ENCODE data around the gene QKI. TPM values are rescaled to one million over a fixed set of nuclear protein-coding genes. Genes with fewer than 3 reads are reported as not detected.
"Not testable (repeated sequence)": the region's sequence is repeated elsewhere in the genome, so short reads cannot be mapped to it uniquely, and the experiment has no call there.

QKI gene
- total RNA-seq, 1 donor from 2014 or later, result 247 TPM

DNA sequence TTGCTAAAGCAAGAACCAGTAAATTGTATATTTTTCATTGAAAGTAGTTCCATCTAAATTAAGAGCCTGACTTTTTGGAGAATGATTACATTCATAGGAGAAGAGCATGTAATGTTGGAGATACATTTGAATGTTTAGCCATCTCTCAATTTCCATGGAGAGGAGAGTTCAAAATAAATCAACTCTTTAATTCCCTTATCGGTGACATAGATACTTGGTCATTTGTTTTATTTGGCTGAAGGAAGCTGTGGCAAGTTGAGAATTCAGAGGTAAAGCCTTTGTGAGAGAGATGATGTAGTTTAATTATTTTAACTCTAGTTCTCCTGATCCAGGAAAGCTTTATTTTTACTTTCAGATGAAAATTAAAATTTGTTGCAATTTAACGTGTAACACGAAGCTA lies 22.3 kb downstream of the QKI start:
- TF ChIP-seq, protein P1, sequence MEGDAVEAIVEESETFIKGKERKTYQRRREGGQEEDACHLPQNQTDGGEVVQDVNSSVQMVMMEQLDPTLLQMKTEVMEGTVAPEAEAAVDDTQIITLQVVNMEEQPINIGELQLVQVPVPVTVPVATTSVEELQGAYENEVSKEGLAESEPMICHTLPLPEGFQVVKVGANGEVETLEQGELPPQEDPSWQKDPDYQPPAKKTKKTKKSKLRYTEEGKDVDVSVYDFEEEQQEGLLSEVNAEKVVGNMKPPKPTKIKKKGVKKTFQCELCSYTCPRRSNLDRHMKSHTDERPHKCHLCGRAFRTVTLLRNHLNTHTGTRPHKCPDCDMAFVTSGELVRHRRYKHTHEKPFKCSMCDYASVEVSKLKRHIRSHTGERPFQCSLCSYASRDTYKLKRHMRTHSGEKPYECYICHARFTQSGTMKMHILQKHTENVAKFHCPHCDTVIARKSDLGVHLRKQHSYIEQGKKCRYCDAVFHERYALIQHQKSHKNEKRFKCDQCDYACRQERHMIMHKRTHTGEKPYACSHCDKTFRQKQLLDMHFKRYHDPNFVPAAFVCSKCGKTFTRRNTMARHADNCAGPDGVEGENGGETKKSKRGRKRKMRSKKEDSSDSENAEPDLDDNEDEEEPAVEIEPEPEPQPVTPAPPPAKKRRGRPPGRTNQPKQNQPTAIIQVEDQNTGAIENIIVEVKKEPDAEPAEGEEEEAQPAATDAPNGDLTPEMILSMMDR (IDR thresholded peaks at IDR 0.05), result no peak
- ATAC-seq (no peak), DNase-seq (no peak)
- Histone ChIP-seq H3K4me3 (no peak overlapping the region), H3K27ac (no peak overlapping the region), H3K9me3 (no peaks in the 10 kb centered on the region), H3K27me3 (ENCODE audit: low read depth) (no peaks in the 10 kb centered on the region), H3K4me1 (peaks cover 85% of the 10 kb centered on the region), H3K36me3 (no peaks in the 10 kb centered on the region)
- intact Hi-C loops (cut with DNase I), result no loop called here

DNA sequence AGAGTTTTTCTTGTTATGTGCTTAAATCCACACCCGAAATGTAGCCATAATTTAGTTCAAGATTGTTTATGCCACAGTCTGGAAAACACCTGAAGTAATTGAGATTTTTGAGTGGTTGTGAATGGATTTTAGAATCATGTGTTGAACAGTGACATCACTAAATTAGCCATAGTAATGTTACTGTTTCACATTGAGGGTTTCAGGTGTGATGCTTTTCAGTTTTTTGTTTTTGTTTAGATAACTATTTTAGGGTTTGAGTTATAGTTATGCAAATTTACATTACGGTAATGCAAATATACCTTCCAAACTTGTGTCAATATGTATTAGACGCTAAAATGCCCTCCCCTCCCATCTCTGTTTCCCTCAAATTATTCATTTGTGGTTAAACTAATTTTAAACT lies 22.9 kb downstream of the QKI start:
- no peaks in the 10 kb centered on the region for H3K36me3 ChIP-seq
- H3K27me3 ChIP-seq (ENCODE audit: low read depth), result no peaks in the 10 kb centered on the region
- H3K4me3 ChIP-seq, result no peak overlapping the region
- DNase-seq, result no peak
- peak in 1 of 2 donors; percentile 39 for ATAC-seq
- intact Hi-C loops (cut with DNase I), result no loop called here
- H3K27ac ChIP-seq, result no peak overlapping the region
- no peaks in the 10 kb centered on the region for H3K9me3 ChIP-seq
- TF ChIP-seq, protein P1 (IDR thresholded peaks at IDR 0.05), result no peak
- peaks cover 85% of the 10 kb centered on the region for H3K4me1 ChIP-seq

DNA sequence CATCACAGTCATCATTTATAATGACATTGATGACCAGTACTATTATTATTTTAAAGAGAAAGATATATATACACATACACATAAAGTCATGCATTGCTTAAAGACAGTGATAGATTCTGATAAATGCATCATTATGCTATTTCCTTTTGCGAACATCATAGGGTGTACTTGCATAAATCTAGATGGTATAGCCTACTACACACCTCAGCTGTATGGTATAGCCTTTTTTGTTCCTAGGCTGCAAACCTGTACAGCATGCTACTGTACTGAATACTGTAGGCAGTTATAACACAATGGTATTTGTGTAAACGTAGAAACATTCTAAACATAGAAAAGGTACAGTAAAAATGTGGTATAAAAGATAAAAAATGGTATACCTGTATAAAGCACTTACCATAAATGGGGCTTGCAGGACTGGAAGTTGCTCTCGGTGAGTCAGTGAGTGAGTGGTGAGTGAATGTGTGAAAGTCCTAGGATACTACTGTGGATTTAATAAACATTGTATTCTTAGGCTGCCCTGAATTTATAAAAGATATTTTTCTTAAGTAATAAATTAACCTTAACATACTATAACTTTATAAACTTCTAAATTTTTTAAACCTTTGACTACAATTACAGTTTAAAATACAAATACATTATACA lies 23.9 kb downstream of the QKI start:
- intact Hi-C loops (cut with DNase I), result no loop called here
- no peak overlapping the region for H3K27ac ChIP-seq
- H3K4me1 ChIP-seq, result peaks cover 85% of the 10 kb centered on the region
- H3K9me3 ChIP-seq, result no peaks in the 10 kb centered on the region
- TF ChIP-seq, protein P1 (IDR thresholded peaks at IDR 0.05), result no peak
- DNase-seq, result no peak
- H3K27me3 ChIP-seq (ENCODE audit: low read depth), result no peaks in the 10 kb centered on the region
- H3K4me3 ChIP-seq, result no peak overlapping the region
- ATAC-seq, result peak in 1 of 2 donors; percentile 41
- no peaks in the 10 kb centered on the region for H3K36me3 ChIP-seq

DNA sequence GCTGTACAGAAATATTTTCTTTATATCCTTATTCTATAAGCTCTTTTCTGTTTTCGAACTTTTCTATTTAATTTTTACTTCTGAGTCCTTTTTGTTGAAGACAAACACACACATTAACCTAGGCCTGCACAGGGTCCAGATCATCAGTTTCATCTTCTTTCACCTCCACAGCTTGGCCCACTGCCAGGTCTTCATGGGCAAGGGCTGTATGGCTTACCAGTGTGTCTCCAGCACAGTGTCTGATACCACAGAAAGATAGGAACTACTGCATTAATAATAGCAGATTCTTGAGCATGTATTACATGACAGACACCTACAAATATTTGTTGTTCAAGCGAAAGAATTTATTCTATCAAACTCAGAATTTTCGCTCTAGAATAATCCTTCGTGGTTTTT lies 24.4 kb downstream of the QKI start:
- peak; percentile 49 for DNase-seq
- no peaks in the 10 kb centered on the region for H3K9me3 ChIP-seq
- intact Hi-C loops (cut with DNase I), result no loop called here
- ATAC-seq, result peak; percentile 38 to 39
- H3K4me1 ChIP-seq, result peaks cover 83% of the 10 kb centered on the region
- H3K27me3 ChIP-seq (ENCODE audit: low read depth), result no peaks in the 10 kb centered on the region
- no peak overlapping the region for H3K4me3 ChIP-seq
- H3K36me3 ChIP-seq, result no peaks in the 10 kb centered on the region
- TF ChIP-seq, protein P1 (IDR thresholded peaks at IDR 0.05), result no peak
- H3K27ac ChIP-seq, result no peak overlapping the region

DNA sequence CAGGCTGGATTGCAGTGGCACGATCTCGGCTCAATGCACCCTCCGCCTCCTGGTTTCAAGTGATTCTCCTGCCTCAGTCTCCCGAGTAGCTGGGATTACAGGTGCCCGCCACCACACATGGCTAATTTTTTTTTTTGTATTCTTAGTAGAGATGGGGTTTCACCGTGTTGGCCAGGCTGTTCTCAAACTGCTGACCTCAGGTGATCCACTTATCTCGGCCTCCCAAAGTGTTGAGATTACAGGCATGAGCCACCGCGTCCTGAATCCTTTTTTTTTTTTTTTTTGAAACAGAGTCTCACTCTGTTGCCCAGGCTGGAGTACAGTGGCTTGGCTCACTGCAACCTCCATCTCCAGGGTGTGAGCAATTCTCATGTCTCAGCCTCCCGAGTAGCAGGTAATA lies 24.9 kb downstream of the QKI start:
- intact Hi-C loops (cut with DNase I); H3K4me3 ChIP-seq; H3K9me3 ChIP-seq; ATAC-seq; DNase-seq; H3K27ac ChIP-seq; H3K27me3 ChIP-seq (ENCODE audit: low read depth); H3K36me3 ChIP-seq: not testable (repeated sequence)
- H3K4me1 ChIP-seq, result peaks cover 83% of the 10 kb centered on the region

DNA sequence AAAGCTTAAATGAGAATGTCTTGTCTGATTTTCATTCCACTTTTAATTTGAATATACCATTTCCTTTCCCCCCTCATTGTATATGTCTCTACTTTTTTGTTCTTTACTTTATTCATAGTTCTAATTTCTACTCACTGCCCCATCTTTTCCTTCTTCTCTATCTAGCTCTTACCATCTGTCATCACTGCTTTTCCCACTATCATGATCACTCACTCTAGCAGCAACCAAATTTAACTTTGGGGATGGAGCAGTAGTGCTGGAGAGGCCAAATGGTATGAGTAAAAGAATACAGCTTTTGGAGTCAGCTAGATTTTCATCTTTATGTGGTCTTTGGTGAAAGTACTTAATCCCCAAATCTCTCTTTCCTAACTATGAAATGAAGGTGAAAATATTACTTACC lies 25.5 kb downstream of the QKI start:
- Histone ChIP-seq H3K36me3 (no peaks in the 10 kb centered on the region), H3K4me3 (no peak overlapping the region), H3K27me3 (ENCODE audit: low read depth) (no peaks in the 10 kb centered on the region), H3K4me1 (peaks cover 85% of the 10 kb centered on the region), H3K27ac (no peak overlapping the region), H3K9me3 (no peaks in the 10 kb centered on the region)
- ATAC-seq, result no peak
- no peak for DNase-seq
- intact Hi-C loops (cut with DNase I), result no loop called here
- TF ChIP-seq, protein P1 (IDR thresholded peaks at IDR 0.05), result no peak
